DND-41 (cell line): ENCODE results near the gene PHLDB2.

Source experiments
- ATAC-seq: fragments of 200-7000 bp; cut with Tn5 transposase; 3 replicates; pipeline ENCODE4 v1.9.1; 2021; ENCODE audit warnings: low read depth; ENCODE audit not compliant: insufficient read depth
- DNase-seq: peaks from one replicate; pipeline ENCODE4 v3.0.0-alpha.2; 2020
- H2AFZ ChIP-seq: 2 replicates; pipeline ENCODE4 v1.6.0; 2012; ENCODE audit warnings: low read depth, low read length
- H3K27ac ChIP-seq: 2 replicates; pipeline ENCODE4 v1.5.1; 2012; ENCODE audit warnings: low read length, inconsistent platforms
- H3K27me3 ChIP-seq: fragments of 200-600 bp; sonication (generic); 2 replicates; pipeline ENCODE4 v1.6.0; 2012; ENCODE audit warnings: low read length, mild to moderate bottlenecking, inconsistent platforms; ENCODE audit not compliant: insufficient read depth, poor library complexity
- H3K36me3 ChIP-seq: 2 replicates; pipeline ENCODE4 v1.5.1; 2012; ENCODE audit warnings: low read length, inconsistent platforms; ENCODE audit not compliant: insufficient read depth
- H3K4me1 ChIP-seq: 2 replicates; pipeline ENCODE4 v1.5.1; 2012; ENCODE audit warnings: mild to moderate bottlenecking, low read length; ENCODE audit not compliant: insufficient read depth
- H3K4me2 ChIP-seq: 2 replicates; pipeline ENCODE4 v1.6.0; 2012; ENCODE audit warnings: mild to moderate bottlenecking, moderate library complexity, low read length, inconsistent platforms; ENCODE audit not compliant: insufficient read depth
- H3K4me3 ChIP-seq, 2 experiments: fragments of 200-600 bp in 1 of 2; shearing (Covaris generic) in 1 of 2; 2 replicates each; pipeline ENCODE4 v1.5.1; 2012 to 2016; ENCODE audit warnings: inconsistent platforms in 2 of 2, low read length in 2 of 2, mild to moderate bottlenecking in 2 of 2, low read depth in 1 of 2, moderate library complexity in 1 of 2
- H3K79me2 ChIP-seq: 2 replicates; pipeline ENCODE4 v1.6.0; 2012; ENCODE audit warnings: low read length, inconsistent platforms; ENCODE audit not compliant: insufficient read depth
- H3K9ac ChIP-seq: 2 replicates; pipeline ENCODE4 v1.6.0; 2012; ENCODE audit warnings: low read depth, mild to moderate bottlenecking, inconsistent platforms, low read length, moderate library complexity
- H3K9me3 ChIP-seq: 2 replicates; pipeline ENCODE4 v1.5.1; 2012; ENCODE audit warnings: low read length, moderate library complexity, mild to moderate bottlenecking, inconsistent platforms; ENCODE audit not compliant: insufficient read depth, severe bottlenecking
- H4K20me1 ChIP-seq: 2 replicates; pipeline ENCODE4 v1.6.0; 2012; ENCODE audit warnings: low read length; ENCODE audit not compliant: insufficient read depth
- EZH2 ChIP-seq: IDR thresholded peaks from 3 replicates; pipeline ENCODE4 v1.6.1; 2012; ENCODE audit warnings: borderline replicate concordance, low read depth, mild to moderate bottlenecking, moderate library complexity, low read length, inconsistent platforms; ENCODE audit not compliant: severe bottlenecking
- TF ChIP-seq, protein P1 (sequence below): IDR thresholded peaks from 2 replicates; pipeline ENCODE4 v1.5.1; 2012; ENCODE audit warnings: borderline replicate concordance, low read length, moderate library complexity, mild to moderate bottlenecking; ENCODE audit not compliant: poor library complexity, severe bottlenecking; ENCODE audit errors: extremely low read depth

The PHLDB2 gene

DNA sequence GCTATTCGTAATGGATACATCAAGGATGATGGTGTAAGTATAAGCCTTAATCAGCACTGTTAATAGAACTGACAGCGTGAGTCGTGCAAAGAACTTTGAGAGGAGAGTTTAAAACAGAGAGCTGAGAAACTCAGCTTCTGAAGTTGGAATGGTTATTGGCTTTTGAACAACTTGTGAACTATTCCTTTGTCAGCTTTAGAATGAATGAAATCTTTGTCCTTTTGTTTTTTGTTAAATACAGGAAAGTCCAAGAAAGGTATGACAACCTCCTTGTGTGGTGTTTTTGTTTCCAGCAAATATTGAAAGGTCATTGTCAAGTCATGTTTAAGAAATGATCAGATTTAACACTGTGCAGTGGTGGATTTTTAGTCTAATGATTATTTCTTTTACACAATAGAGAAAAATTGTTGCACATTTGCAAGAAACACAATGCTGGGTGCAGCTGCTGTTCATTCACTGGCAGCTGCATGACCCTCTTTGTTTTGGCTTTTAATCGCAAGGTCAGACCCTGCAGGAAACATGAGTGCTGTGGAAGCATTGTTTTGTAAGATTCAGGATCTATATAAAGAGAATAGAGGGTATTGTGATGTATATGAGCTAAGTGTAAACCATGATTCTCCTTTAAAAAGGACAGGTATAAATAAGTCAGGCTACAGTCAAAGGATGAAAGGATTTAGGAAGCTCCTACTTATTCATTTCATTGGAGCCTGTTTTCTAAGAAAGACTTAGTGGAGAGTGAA is 98.1 kb downstream of the PHLDB2 start:
- Histone ChIP-seq H4K20me1 (no peaks in the 10 kb centered on the region), H3K36me3 (no peaks in the 10 kb centered on the region), H3K4me1 (no peaks in the 10 kb centered on the region), H3K27ac (no peak overlapping the region), H2AFZ (no peak overlapping the region), H3K9me3 (no peaks in the 10 kb centered on the region), H3K4me3 (no peak overlapping the region), H3K79me2 (no peaks in the 10 kb centered on the region), H3K9ac (no peak overlapping the region), H3K27me3 (no peaks in the 10 kb centered on the region), H3K4me2 (no peak overlapping the region)
- TF ChIP-seq EZH2 = no peak
- TF ChIP-seq, protein P1, sequence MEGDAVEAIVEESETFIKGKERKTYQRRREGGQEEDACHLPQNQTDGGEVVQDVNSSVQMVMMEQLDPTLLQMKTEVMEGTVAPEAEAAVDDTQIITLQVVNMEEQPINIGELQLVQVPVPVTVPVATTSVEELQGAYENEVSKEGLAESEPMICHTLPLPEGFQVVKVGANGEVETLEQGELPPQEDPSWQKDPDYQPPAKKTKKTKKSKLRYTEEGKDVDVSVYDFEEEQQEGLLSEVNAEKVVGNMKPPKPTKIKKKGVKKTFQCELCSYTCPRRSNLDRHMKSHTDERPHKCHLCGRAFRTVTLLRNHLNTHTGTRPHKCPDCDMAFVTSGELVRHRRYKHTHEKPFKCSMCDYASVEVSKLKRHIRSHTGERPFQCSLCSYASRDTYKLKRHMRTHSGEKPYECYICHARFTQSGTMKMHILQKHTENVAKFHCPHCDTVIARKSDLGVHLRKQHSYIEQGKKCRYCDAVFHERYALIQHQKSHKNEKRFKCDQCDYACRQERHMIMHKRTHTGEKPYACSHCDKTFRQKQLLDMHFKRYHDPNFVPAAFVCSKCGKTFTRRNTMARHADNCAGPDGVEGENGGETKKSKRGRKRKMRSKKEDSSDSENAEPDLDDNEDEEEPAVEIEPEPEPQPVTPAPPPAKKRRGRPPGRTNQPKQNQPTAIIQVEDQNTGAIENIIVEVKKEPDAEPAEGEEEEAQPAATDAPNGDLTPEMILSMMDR = no peak
- no peak for DNase-seq
- no peak for ATAC-seq

DNA sequence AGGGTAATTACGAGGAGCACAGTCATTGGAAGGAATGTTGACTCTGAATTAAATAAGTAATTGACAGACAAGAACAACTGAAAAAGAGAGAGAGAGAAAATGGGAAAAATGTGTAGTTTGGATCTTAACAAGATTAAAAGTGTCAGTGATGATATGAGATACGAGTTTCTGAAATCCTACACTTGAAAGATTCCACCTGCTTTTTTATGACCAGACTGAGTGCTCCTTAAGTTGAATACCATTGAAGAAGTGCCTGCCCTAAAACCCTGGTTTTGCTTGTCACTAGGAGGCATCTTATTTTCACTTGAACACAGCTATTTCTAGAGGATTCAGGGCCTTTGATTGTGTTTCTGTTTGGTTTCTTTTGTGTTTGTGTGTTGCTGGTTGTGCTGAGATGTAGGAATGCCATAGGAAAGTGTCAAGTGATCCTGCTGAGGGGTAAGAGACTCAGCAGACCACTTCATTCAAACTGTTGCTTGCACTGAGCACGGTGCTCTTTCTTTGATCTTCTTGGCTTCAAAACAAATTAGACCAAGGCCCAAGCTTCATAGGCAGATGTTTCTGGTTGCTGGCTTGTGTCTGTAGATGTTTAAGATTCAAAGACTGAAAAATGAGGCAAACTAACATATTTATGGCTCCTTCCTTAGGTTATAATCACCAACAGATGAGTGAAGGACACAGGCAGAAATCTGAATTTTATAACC is 102.5 kb downstream of the PHLDB2 start:
- Histone ChIP-seq H3K27me3 (no peaks in the 10 kb centered on the region), H3K4me1 (no peaks in the 10 kb centered on the region), H3K4me3 (no peak overlapping the region), H3K79me2 (no peaks in the 10 kb centered on the region), H2AFZ (no peak overlapping the region), H3K36me3 (no peaks in the 10 kb centered on the region), H3K9ac (no peak overlapping the region), H4K20me1 (no peaks in the 10 kb centered on the region), H3K27ac (no peak overlapping the region), H3K4me2 (no peak overlapping the region), H3K9me3 (no peaks in the 10 kb centered on the region)
- DNase-seq (no peak), ATAC-seq (no peak)
- TF ChIP-seq, protein P1 = no peak
- no peak for TF ChIP-seq EZH2

DNA sequence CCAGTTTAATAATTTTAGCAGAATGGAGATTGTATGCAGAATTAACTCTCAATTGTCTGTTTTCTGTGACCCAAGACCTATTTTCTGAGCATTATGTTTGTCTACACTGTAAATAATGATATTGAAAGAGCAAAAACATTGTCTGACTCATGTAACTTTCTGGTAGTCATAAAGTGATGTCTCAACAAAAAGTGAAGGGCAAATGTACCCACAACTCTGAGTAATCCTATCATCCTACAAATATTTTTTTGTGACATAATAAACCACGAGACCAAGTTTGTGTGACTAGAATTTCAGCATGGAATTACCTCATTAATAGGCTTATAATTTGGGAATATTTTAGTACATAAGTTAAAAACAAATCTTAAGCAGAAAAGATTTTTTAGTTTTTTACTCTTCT is 104.4 kb downstream of the PHLDB2 start:
- Histone ChIP-seq H3K27ac (no peak overlapping the region), H3K27me3 (no peaks in the 10 kb centered on the region), H3K9me3 (no peaks in the 10 kb centered on the region), H3K9ac (no peak overlapping the region), H4K20me1 (no peaks in the 10 kb centered on the region), H3K4me3 (no peak overlapping the region), H3K4me2 (no peak overlapping the region), H3K36me3 (no peaks in the 10 kb centered on the region), H2AFZ (no peak overlapping the region), H3K4me1 (peaks cover 6% of the 10 kb centered on the region; the same call in 1 of the 2 replicates), H3K79me2 (no peaks in the 10 kb centered on the region)
- TF ChIP-seq, protein P1 = no peak
- no peak for TF ChIP-seq EZH2
- ATAC-seq = no peak
- no peak for DNase-seq
